IPS-NIHi7 (cell line): Measurements from ENCODE around the gene PFDN1.
"Not testable (repeated sequence)": the region's sequence is repeated elsewhere in the genome, so short reads cannot be mapped to it uniquely, and the experiment has no call there.

Experiments
- DNase-seq: peaks from one replicate; pipeline ENCODE4 v3.0.0; 2012; ENCODE audit warnings: mixed read lengths; ENCODE audit errors: extremely low spot score

The PFDN1 gene, protein sequence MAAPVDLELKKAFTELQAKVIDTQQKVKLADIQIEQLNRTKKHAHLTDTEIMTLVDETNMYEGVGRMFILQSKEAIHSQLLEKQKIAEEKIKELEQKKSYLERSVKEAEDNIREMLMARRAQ

DNA sequence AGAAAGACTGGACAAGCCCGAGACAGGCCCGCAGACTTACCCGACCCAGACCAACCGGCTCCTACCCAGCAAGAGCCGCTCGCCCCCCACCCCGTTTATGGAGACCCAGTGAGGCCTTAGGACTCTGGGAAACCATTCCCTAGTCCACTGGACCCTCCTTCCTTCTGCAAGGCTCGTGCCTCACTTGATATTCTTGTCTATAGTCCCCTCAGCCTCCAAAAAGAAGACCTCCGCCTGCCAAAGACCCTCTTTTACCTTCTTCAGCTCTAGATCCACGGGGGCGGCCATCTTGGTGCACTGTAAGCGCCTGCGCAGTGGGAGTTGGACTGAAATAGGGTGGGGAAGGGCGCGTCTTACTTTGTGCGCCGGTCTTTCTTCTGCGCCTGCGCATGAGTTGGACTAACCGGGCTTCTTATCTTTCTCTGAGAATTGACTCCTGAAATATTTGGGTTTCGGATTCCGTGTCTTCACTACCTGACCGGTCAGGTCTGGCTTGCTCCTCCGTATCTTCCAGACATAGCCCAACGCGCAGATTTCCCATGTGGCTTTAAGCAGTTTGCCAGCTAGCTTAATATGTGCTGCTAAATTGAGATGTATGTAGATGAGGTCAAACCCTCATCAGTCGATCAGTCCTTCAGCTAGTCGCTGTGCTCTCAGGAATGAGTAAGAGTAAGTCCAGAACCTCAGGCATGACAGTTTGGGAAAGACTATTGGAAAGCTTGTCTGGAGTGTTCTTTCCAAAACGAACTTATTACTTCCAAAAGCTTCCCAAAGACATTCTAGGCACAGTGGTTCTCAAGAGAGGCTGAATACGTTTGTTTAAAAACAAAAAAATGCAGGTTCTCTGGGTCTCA, at the start of gene PFDN1:
Gene PFDN1, minus strand, starts transcription at position 316 of the 854 bp plus-strand sequence. Its CDS starts 28 bp downstream, at position 288.
- DNase-seq: peak; percentile 98

DNA sequence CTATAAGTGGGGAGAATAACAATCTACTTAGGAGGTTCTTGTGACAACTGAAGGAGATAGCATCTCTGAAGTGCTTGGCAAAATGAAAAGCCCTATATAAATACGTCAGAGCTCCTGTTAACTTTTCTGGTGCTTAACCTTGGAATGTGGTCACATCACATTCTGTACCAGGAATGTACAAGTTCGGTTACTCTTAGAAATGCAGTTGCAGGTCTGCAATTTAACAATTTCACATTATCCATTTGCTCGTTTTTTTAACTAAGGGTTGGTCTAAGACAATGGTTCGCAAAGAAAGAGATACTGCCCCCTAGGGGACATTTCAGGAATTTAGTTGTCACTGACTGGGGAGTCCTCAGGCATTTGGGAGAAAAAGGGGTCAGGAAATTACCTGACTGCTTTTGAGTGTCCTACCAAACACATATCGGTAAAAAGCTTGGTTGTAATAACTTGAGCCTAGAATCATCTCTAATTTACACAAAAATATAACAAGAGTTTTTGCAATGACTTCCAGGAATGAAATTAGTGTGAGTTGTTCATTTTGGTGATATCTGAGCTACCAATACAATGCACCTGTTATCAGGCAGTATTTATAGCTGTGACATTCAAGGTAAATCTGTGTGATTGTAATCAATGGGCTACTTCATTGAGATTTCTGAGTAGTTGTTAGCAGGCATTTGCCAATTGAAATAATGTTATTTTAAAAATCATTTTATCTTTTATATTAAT, 48.9 kb upstream of the PFDN1 start:
- DNase-seq: peak; percentile 60

DNA sequence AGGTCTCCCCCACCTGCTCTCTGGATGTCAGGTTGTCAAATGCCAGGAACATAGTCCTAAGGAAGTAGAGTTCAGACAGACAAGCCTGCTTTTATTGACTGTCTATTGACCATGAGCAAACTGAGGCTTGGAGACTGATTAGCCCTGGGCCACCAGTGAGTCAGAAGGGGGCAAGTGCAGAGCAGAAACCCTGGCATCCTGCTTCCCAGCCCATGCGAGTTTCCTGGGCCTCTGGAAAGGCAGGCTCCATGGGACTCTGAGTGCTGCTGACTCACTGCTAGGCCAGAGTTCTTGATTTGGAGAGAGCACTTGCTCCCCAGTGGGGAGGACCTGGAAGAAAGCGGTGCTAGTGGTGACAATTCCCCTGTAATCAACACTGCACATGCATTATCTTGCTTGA, 46.3 kb upstream of the PFDN1 start:
- DNase-seq: no peak

DNA sequence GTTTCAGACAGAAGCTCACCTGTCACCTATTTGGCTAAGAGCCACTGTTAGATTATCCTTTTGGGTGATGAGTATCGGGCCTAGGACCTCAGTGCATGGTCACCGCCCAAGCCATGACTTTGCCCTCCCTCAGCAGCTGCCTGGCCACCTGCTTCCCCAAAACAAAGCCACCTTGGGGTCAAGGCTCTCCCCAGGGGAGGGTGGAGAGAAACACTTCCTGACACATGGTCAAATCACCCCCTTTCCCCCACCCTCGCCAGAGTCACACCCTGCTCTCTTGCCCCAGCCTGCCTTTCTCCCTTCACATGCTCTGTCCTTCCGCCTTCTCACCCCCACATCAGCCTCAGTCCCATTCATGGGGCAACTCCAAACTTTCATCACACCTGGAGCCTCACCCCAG, 45.2 kb upstream of the PFDN1 start:
- no peak for DNase-seq

DNA sequence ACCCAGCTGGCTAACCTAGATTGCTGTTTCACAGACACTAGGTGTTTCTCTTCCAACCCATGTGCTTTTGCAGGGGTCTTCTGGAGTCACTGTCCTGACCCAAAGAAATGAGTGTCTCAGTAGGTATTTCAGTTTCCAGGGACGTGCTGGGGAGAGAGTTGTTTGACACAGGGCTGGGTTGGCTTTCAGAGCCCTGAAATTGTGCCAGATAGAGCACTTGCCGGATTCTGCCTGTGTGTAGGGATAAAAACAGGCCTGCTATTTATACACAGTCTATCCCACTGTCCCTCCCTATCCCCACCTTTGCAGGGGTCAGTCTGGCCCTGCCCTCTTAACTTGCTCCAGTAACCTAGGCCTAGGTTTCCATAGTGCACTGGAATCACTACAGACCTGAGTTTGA, 44.5 kb upstream of the PFDN1 start:
- DNase-seq: no peak

DNA sequence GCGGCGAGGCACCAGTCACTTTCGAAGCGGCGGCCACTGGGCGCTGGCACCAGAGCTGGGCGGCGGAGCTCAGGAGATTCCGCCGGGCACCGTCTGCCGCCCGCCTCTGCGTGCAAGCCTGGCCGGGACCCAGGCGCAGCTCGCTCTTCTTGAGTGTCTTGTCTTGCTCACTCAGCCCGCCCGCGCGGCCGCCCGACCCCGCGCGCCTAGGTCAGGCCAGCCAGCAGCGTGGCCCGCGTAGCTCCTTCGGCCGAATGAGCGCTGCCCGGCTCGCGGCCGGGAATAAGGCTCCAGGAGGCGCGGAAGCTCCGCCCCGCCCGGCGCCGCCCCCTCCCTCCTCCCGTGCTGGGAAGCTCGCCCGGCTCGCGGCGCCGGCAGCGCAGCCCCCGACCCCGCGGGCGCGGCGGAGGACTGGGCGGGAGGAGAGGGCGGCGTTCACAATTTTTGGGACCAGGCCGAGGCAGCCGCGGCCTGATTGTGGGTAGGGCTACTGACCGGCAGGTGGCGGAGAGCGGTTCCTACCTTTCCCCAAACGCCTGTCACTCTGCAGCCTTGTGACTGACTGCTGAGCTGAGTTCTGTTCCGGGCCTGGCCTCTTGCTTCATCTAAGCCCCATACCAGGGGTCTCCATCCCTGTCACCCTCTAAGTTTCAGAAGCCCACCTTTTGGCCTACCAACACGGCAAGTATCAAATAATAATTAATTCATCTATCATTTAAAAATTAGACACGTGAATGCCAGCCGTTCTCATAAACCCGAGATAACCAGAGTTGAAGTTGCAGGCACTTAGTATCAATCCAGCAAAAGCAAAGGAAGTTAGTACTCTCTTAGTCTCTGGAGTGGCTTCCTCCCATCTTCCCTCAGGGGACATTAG, 43.7 kb upstream of the PFDN1 start, which contains the start of gene HBEGF:
Gene HBEGF, minus strand, starts transcription at position 256 of the 874 bp plus-strand sequence. CDS start 275 bp downstream, outside the sequence.
- peak; percentile 96 for DNase-seq

DNA sequence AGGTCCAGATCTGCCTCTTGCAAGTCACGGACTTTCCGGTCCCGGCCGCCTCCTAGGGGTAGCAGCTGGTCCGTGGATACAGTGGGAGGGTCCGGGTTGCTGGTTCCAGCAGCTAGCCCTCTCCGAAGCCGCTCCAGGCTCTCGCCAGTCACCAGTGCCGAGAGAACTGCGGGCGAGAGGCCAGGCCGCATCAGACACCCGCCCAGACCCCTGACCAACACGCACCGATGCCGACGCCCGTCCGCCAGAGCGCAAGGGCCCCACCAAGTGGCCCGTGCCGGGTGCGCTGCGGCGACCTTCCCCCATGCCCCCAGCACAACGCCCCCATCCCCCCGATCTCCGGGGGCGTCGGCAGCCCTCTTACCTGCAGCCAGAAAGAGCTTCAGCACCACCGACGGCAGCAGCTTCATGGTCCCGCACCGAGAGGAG, 43.0 kb upstream of the PFDN1 start:
- DNase-seq: peak; percentile 87

DNA sequence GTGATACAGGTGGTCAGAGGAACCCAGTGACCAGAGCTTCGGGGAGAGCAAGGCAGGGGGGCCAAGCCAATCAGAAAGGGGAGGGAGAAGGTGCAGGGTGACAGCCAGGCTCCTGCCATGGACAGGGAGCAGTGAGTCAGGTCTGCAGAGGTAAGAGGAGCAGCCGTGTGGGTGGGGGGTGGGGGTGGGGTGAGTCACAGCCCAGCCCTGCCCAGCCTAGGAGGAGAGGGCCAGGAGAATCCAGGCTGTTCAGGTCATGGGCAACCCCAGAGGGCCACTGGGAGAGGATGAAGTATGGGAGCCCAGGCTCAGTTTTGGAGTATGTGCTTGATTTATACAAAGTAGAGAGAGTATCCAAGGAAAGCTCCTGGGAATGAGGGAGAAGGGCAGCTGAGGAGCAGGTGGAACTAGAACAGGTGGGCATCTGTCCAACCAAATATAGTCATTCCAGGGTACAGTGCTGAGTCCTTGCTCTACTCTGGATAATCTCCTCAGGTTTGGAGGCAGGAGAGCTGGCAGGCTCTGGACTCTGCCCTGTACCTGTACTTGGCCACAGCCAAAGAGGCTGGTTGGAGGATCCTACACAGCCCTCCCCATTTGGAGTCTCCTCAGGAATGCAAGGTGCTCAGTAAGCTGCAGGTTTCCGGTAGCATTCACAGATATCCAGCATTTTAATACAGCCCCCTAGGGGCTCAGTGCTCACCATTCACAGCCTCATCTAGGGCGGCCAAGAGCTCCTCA, 42.0 kb upstream of the PFDN1 start:
- peak; percentile 66 for DNase-seq

DNA sequence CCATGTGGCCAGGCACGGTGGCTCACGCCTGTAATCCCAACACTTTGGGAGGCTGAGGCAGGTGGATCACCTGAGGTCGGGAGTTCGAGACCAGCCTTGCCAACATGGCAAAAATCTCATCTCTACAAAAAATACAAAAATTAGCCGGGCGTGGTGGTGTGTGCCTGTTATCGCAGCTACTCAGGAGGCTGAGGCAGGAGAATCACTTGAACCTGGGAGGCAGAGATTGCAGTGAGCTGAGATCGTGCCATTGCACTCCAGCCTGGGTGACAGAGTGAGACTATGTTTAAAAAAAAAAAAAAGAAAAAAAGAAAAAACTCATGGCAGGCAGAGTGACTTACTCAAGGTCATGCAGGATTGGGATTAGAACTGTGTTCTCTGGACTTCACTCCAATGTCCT, 40.9 kb upstream of the PFDN1 start:
- not testable (repeated sequence) for DNase-seq

DNA sequence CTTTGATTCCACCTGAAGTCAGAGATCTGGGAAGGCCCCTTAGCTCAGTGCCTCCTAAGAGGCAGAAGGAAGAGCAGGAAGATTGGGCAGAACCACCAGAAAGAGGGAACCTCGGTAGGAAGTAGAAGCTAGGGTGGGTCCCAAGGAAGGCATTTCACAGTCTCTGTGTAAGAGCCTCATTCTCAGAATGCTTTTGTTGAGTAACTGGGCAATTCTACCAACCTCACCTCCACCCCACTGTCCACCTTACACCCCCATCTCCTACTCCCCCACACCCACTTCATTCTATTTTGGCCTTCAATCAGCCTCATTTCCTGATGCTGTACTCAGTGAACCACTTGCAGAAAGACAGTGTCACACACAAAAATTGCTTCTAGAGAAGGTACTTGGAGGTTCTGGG, 40.0 kb upstream of the PFDN1 start:
- no peak for DNase-seq

DNA sequence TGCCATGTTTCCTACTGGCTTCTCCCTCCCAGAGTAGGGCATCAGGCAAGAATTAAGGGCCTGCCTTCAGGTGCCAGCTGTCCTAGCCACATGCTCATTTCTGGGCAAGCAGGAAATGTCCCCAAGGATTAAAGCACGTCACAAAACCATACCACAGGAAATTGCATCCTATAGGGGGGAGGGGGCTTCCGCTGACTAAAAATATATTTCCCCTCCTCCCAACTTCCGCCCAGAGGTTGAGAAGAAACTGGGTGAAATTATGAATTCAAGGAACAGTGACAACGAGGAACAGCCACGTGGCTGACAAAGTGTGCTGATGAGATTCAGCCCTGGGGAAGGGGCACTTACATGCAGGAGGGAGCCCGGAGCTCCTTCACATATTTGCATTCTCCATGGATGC, 39.4 kb upstream of the PFDN1 start:
- no peak for DNase-seq

DNA sequence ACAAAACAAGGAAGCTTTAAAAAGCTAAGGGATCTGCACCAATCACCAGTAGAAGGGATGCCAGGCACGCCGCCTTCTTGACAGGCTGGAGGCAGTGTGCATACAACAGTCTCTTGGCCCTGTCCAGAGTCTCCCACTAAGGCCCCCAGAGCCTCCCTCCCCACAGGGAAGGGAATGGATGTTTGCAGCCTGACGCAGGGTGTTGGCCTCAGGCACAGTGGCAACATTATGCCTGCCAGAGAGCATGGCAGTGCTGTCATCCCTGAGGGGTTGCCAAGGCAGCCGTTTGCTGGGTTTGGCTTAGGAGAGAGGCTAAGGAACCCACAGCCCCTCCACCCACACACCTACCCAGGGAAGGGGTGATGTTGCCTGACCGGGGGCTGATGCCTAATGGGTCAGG, 38.7 kb upstream of the PFDN1 start:
- no peak for DNase-seq

DNA sequence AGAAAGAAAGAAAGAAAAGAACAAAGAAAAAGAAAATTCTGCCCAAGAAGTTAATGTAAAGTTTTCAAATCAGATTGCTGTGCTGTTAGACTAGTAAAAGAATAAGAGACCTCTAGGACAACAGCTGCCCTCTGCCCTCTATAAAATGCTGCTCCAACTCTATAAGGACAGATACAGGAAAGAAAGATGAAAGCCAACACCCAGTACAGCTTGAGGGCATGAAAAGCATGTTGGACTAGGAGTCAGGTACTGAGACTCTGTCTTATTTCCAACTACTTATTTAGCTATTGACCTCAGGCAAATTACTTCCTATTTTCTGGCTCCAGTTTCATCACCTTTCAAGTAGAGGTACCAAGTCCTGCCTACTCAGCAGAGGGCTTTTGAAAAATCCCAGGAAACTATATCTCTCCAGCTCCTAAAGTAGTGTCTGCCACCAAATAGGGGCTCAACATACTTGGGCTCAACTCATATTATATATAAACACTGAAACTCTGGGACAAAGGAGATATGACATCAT, 37.8 kb upstream of the PFDN1 start:
- no peak for DNase-seq

DNA sequence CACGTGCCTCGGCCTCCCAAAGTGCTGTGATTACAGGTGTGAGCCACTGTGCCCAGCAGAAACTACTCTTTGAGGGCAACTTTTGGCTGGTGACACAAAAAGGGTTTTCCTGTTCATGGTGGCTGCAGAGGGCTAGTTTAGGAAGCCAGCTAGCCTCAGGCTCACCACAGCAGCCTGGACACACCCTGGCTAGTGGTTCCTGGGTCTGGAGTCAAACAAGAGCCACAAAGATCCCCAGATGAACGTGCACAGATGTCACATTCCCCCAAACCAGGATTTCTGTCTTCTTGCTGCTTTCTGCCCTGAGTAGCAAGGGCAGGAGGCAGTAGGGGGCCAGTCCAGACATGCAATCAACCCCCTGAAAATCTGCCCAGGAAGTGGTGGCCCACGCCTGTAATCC, 36.7 kb upstream of the PFDN1 start:
- DNase-seq: no peak

DNA sequence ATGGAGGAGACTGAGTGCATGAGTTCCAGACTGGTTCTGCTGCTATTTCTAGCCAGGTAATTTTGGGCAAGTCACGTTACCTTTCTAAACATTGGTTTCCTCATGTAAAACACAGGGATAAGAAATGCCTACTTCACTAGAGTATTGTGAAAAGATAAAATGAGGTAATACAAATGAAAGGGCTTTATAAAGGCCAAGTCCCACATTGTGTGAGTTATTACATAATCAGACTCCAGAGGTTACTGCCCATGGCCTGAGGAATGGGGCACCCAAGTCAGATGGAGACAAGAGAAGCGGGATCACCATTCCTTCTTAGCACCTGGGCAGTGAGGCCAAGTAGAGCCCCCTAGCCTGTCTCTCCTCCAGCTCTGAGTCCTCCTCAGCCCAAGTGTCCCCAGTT, 36.0 kb upstream of the PFDN1 start:
- DNase-seq: no peak

DNA sequence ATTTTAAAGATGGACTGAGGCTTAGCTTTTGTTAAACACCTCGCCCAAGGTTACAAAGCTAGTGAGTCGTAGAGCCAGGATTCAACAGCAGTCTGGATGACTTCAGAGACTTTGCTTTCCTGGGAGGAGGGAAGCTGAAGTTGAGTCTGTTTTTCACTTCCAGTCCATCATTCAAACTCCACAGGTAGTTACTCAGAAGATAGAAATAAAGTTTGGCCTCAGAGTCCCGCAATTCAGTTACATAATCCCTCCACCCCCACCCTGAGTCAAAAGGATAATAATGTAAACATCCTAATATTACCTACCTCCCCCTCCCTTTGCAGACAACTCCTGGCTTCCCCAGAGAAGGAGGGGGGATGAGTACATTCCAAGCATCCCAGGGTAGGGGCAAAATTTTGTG, 35.4 kb upstream of the PFDN1 start:
- no peak for DNase-seq

DNA sequence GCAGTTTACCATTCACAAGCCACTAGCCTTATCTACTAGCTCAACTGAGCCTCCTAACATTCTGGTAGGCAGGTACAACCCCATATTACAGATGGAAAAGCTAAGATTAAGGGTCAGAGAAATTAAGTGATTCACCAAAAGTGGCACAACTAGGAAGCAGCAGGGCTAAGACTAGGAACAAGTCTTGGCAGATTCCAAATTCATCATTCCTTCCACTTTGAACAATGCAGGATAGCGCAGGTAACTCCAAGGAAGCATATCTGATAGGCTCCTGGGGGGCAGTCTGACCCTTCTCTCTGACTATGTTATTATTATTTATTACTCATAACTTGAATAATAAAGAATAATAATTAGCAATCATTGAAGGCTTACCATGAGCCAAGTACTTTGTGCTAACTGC, 35.0 kb upstream of the PFDN1 start:
- no peak for DNase-seq

DNA sequence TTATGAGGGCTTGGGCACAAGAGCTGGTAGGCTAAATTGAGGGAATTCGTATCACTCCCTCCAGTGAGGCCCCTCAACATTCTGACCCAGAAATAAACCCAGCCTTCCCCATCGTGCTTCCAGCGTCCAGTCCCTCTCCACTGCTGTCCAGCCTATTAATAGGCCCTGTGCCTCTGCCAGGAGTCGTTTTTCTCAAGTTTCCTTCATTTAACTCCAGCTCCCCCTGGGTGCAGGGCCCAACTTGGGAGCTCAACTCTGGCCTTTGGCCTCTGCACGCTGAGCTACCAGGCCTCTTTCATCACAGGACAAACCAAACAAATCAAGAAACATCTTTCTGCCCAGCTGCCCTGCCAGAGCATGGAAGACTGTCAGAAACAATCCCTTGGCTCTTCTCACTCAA, 33.5 kb upstream of the PFDN1 start:
- no peak for DNase-seq

DNA sequence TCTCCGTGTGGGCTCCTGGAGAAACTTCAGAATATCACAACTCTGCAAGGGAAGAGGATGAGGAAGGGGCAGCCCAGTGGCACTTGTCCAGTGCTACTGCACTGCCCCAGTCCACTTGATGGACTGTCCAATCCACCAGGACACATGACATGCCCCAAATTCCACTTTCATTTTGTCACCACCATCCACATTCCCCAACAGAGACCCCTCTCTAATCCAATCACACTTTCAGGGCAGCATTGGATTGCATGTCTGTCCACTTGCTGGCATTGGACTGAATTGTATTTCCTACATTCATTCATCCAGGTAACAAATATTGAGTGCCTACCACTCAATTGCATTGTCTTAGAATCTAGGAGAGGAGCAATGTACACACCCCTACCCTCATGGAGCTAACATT, 28.7 kb upstream of the PFDN1 start:
- DNase-seq: no peak

DNA sequence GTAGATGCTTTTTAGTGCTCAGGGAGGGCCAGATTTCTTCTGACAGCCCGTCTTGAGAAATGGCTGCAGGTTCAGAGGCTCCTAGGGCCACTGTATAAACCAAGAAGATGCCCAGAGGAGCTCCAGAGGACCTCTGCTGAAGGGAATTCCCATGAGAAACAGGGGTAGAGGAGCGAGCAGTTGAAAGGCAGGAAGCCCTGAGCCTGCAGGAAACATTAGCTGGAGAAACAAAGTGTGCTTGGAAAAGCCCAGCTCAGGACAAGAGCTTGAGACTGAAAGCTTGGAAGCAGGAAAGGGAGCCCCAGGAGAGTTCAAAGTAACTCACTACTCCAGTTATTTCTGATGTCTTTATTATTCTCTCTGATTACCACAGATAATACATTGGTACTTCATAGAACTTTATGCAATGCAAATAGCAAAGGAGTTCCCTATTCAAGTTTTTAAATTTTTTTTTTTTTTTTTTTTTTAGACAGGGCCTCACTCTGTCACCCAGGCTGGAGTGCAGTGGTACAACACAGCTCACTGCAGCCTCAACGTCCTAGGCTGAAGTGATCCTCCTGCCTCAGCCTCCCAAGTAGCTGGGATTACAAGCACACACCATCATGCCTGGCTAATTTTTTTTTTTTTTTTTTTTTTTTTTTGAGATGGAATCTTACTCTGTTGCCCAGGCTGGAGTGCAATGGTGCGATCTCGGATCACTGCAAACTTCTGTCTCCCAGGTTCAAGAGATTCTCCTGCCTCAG, 27.0 kb upstream of the PFDN1 start:
- no peak for DNase-seq
